ENCODE results near the gene GOSR1. TPM values are rescaled to one million over a fixed set of nuclear protein-coding genes. Genes with fewer than 3 reads are reported as not detected.
A peak's percentile ranks its signal among the peaks of the same experiment; 100 is the strongest.

Gene GOSR1
- 21.6 and 24.6 TPM in 2 replicates for total RNA-seq
- 30.0 and 40.1 TPM in 2 replicates for polyA plus RNA-seq

DNA sequence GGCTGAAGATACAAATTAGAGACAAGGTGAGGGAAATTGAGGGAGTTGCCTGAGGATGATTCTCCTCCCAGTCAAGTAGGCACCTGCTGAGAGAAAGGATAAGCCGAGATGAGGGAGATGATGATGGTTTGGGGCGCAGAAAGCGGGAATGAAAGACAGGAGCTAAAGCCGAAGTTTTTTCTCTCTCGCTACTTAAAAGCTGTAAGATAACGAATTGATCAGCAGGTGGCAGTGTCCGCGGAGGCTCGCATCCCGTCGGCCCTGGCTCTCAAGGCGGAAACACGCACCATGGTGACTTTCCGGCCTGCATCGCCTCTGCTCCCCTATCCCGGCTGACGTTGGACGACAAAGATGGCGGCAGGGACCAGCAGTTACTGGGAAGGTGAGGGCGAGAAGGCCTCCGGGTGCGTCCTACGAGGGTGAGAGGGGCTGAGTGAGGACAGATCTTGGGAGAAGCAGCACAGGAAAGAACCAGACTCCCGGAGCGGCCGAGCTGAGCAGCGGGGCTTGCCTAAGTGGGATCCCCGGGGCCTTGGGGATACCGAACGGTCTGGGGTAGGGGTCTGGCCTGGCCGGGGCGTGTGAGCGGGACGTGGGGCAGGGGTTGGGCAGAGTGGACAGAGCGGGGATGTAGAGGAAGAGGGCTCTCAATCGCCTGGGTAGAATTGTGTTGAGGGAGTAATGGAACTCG, at the start of gene GOSR1:
Gene GOSR1 (plus strand): TSS at position 326 of the 691 bp plus-strand sequence. CDS start 26 bp downstream, at position 352.
- H3K36me3 ChIP-seq, result peaks cover 12% of the 10 kb centered on the region
- peak within 1 kb of the TSS; percentile 86 for H3K4me3 ChIP-seq
- H3K9me3 ChIP-seq (ENCODE audit: low read depth), result no peaks in the 10 kb centered on the region
- H3K27ac ChIP-seq, result peak within 1 kb of the TSS; percentile 98
- peak; percentile 97 for DNase-seq (ENCODE audit: low read depth in 1 of 2, low spot score in 1 of 2)
- no peaks in the 10 kb centered on the region for H3K27me3 ChIP-seq
- peaks cover 10% of the 10 kb centered on the region for H3K4me1 ChIP-seq (ENCODE audit: low read depth)
- TF ChIP-seq, protein P1, sequence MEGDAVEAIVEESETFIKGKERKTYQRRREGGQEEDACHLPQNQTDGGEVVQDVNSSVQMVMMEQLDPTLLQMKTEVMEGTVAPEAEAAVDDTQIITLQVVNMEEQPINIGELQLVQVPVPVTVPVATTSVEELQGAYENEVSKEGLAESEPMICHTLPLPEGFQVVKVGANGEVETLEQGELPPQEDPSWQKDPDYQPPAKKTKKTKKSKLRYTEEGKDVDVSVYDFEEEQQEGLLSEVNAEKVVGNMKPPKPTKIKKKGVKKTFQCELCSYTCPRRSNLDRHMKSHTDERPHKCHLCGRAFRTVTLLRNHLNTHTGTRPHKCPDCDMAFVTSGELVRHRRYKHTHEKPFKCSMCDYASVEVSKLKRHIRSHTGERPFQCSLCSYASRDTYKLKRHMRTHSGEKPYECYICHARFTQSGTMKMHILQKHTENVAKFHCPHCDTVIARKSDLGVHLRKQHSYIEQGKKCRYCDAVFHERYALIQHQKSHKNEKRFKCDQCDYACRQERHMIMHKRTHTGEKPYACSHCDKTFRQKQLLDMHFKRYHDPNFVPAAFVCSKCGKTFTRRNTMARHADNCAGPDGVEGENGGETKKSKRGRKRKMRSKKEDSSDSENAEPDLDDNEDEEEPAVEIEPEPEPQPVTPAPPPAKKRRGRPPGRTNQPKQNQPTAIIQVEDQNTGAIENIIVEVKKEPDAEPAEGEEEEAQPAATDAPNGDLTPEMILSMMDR (IDR thresholded peaks at IDR 0.05; ENCODE audit: low read depth, low read length), result peak; percentile 75

DNA sequence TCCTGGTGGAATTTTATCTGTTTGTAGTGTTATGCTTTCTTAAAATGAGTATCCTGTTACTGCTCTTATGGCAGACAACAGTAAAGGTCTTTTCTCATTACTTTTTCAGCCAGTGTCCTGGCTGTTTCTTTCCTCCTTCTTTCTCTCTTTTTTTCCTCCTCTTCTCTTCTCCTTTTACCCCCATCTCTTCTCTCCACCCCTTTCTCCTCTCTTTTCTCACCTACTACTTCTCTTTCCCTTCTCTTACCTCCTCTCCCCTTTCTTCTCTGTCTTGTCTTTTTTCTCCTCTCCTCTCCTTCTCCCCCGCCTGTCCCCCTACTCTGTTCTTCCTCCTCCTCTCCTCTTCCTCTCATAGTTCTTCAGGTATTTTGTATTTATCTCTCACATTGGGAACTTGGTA, 49.6 kb upstream of the GOSR1 start:
- no peaks in the 10 kb centered on the region for H3K9me3 ChIP-seq (ENCODE audit: low read depth)
- no peak overlapping the region for H3K27ac ChIP-seq
- no peaks in the 10 kb centered on the region for H3K4me1 ChIP-seq (ENCODE audit: low read depth)
- peaks cover 32% of the 10 kb centered on the region for H3K36me3 ChIP-seq
- TF ChIP-seq, protein P1 (IDR thresholded peaks at IDR 0.05; ENCODE audit: low read depth, low read length), result no peak
- no peaks in the 10 kb centered on the region for H3K27me3 ChIP-seq
- no peak overlapping the region for H3K4me3 ChIP-seq
- no peak for DNase-seq (ENCODE audit: low read depth in 1 of 2, low spot score in 1 of 2)

- Histone ChIP-seq H3K27ac (no peak overlapping the region), H3K4me3 (no peak overlapping the region), H3K27me3 (no peaks in the 10 kb centered on the region), H3K9me3 (ENCODE audit: low read depth) (no peaks in the 10 kb centered on the region), H3K4me1 (ENCODE audit: low read depth) (no peaks in the 10 kb centered on the region), H3K36me3 (peaks cover 18% of the 10 kb centered on the region)
- TF ChIP-seq, protein P1 (IDR thresholded peaks at IDR 0.05; ENCODE audit: low read depth, low read length), result no peak
- peak in 1 of 2 donors; percentile 32 for DNase-seq (ENCODE audit: low read depth in 1 of 2, low spot score in 1 of 2)
Observed at GRCh38 chr17:30429155-30429554, 48.1 kb upstream of the GOSR1 start.

DNA sequence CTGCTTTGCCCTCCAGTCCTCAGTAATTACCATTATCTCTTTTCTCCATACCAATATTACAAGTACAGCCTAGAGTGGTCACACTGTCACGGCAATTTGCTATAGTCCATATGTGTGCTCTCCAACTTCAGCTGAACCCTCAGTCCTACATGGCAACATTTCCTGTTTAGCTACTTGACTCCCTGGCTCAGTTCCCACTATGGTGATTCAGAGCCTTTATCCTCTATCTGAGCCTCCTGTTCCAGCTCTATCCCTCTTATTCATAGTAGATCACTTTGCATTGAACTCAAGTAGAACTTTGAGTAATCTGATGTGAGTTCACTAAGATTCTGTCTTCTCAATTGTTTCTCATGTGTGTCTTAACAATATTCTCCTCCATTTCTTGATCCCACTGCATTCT, 43.7 kb upstream of the GOSR1 start:
- Histone ChIP-seq H3K4me3 (no peak overlapping the region), H3K27me3 (no peaks in the 10 kb centered on the region), H3K4me1 (ENCODE audit: low read depth) (no peaks in the 10 kb centered on the region), H3K27ac (no peak overlapping the region), H3K9me3 (ENCODE audit: low read depth) (no peaks in the 10 kb centered on the region), H3K36me3 (peaks cover 19% of the 10 kb centered on the region)
- peak in 1 of 2 donors; percentile 95 for DNase-seq (ENCODE audit: low read depth in 1 of 2, low spot score in 1 of 2)
- TF ChIP-seq, protein P1 (IDR thresholded peaks at IDR 0.05; ENCODE audit: low read depth, low read length), result no peak

GRCh38 chr17:30436729-30437128, 40.5 kb upstream of the GOSR1 start:
- no peak for DNase-seq (ENCODE audit: low read depth in 1 of 2, low spot score in 1 of 2)
- no peaks in the 10 kb centered on the region for H3K9me3 ChIP-seq (ENCODE audit: low read depth)

More at GRCh38 chr17:30436729-30437128, 40.5 kb upstream of the GOSR1 start:
- Histone ChIP-seq H3K4me3 (no peak overlapping the region), H3K27me3 (no peaks in the 10 kb centered on the region), H3K4me1 (ENCODE audit: low read depth) (no peaks in the 10 kb centered on the region), H3K36me3 (peaks cover 12% of the 10 kb centered on the region), H3K27ac (no peak overlapping the region)
- TF ChIP-seq, protein P1 (IDR thresholded peaks at IDR 0.05; ENCODE audit: low read depth, low read length), result no peak

Measured in cardiac muscle cell (in vitro differentiated cells and primary cell).